K562 (cell line): Measurements from ENCODE around the gene ZDHHC12. TPM values are rescaled to one million over a fixed set of nuclear protein-coding genes. Genes with fewer than 3 reads are reported as not detected.

ENCODE experiments used
- BRD9 ChIP-seq: fragments of 450-650 bp; IDR thresholded peaks from 2 replicates; pipeline ENCODE4 v1.6.1; 2018; ENCODE audit warnings: low read depth; ENCODE audit not compliant: partially characterized antibody
- CHD4 ChIP-seq: fragments of 200-600 bp; sonication (generic); IDR thresholded peaks from 3 replicates; pipeline ENCODE4 v1.6.1; 2012; ENCODE audit warnings: low read depth, mild to moderate bottlenecking, mixed read lengths, low read length, inconsistent platforms; ENCODE audit not compliant: insufficient read depth, insufficient replicate concordance, poor library complexity, severe bottlenecking
- CREBBP ChIP-seq: IDR thresholded peaks from one replicate; pipeline ENCODE4 v1.6.1; 2012; ENCODE audit warnings: low read depth, mild to moderate bottlenecking, control low read depth, inconsistent platforms, low read length
- E2F3 ChIP-seq: fragments of 250-450 bp; sonication (Bioruptor Pico); IDR thresholded peaks from 2 replicates; pipeline ENCODE4 v1.4.0; 2020; ENCODE audit warnings: mild to moderate bottlenecking
- FUS ChIP-seq: fragments of 200-400 bp; formaldehyde crosslinking; optimal IDR thresholded peaks from 2 replicates; pipeline ENCODE3; 2017; ENCODE audit warnings: low read depth, low read length
- HDAC8 ChIP-seq: fragments of 450-650 bp; IDR thresholded peaks from 2 replicates; pipeline ENCODE4 v1.6.1; 2016; ENCODE audit warnings: mild to moderate bottlenecking, missing genetic modification characterization, moderate library complexity, missing compliant biosample characterization
- NBN ChIP-seq: fragments of 450-650 bp; IDR thresholded peaks from 2 replicates; pipeline ENCODE4 v1.6.1; 2016; ENCODE audit warnings: low read depth, mild to moderate bottlenecking
- NR1H2 ChIP-seq: sonication (generic); formaldehyde crosslinking; IDR thresholded peaks from 2 replicates; pipeline ENCODE4 v1.4.0; 2020; ENCODE audit warnings: mild to moderate bottlenecking, missing genetic modification reagents
- POLR2AphosphoS5 ChIP-seq: IDR thresholded peaks from 2 replicates; pipeline ENCODE4 v1.6.1; 2011; ENCODE audit warnings: mild to moderate bottlenecking, low read depth, low read length, moderate library complexity; ENCODE audit not compliant: control insufficient read depth, insufficient read depth
- PRPF4 ChIP-seq: fragments of 200-400 bp; formaldehyde crosslinking; IDR thresholded peaks from one replicate; pipeline ENCODE4 v1.6.1; 2017; ENCODE audit warnings: low read length, low read depth, mild to moderate bottlenecking; ENCODE audit not compliant: insufficient read depth, poor library complexity, severe bottlenecking
- SAFB ChIP-seq: fragments of 200-400 bp; formaldehyde crosslinking; IDR thresholded peaks from 2 replicates; pipeline ENCODE4 v1.6.1; 2017; ENCODE audit warnings: low read depth, low read length, borderline replicate concordance
- SAP30 ChIP-seq: fragments of 200-600 bp; sonication (generic); IDR thresholded peaks from 2 replicates; pipeline ENCODE4 v1.6.1; 2012; ENCODE audit warnings: borderline replicate concordance, low read depth, mild to moderate bottlenecking, moderate library complexity, low read length, control low read depth, inconsistent platforms; ENCODE audit not compliant: insufficient read depth, poor library complexity, severe bottlenecking
- ZC3H8 ChIP-seq: fragments of 450-650 bp; IDR thresholded peaks from 2 replicates; pipeline ENCODE4 v1.6.1; 2017
- ZNF507 ChIP-seq: conservative IDR thresholded peaks from 2 replicates; pipeline ENCODE4 v1.6.1; 2017; ENCODE audit warnings: missing genetic modification characterization, missing compliant biosample characterization
- ZNF695 ChIP-seq: fragments of 450-650 bp; formaldehyde crosslinking; IDR thresholded peaks from 2 replicates; pipeline ENCODE4 v1.4.0; 2020; ENCODE audit warnings: mild to moderate bottlenecking, moderate library complexity
- ZNF77 ChIP-seq: fragments of 250-450 bp; sonication (Bioruptor Pico); IDR thresholded peaks from 2 replicates; pipeline ENCODE4 v1.5.0; 2020
- polyA plus RNA-seq, 8 experiments: library from polyadenylated mRNA; depleted of rRNA in 4 of 8; stranded (reverse) in 5 of 8; unstranded in 3 of 8; fragments of >200 nt; fragmentation: Nextera tagmentation in 2 of 8; fragmentation: Illumina TruSeq in 1 of 8; extraction: Ambion mirVana in 2 of 8; extraction: Trizol in 1 of 8; gene quantifications; 2 replicates each; pipeline versions ENCODE4 v1.2.1 to v1.2.3, GENCODE V29; 2011 to 2014; ENCODE audit warnings: inconsistent platforms in 1 of 8, missing spikeins in 1 of 8
- total RNA-seq, 7 experiments: library from RNA; depleted of rRNA in 6 of 7; stranded (reverse); fragments of >200 nt in 6 of 7; fragmentation: Illumina TruSeq in 2 of 7; extraction: Trizol in 2 of 7; gene quantifications; 2 replicates each; pipeline versions ENCODE4 v1.2.1 to v1.2.3, GENCODE V29; 2011 to 2021; ENCODE audit warnings: low replicate concordance in 1 of 7
- TF ChIP-seq, protein P1 (sequence below), 2 experiments: fragments of 200-800 bp in 1 of 2; sonication (Bioruptor generic) in 1 of 2; sonication (generic) in 1 of 2; formaldehyde crosslinking in 1 of 2; IDR thresholded peaks in 1 of 2; conservative IDR thresholded peaks in 1 of 2; 2 replicates each; pipeline versions ENCODE4 v1.5.0 to v1.6.1; 2016 to 2020; ENCODE audit warnings: missing compliant biosample characterization in 1 of 2, missing genetic modification characterization in 1 of 2, missing genetic modification reagents in 1 of 2
- TF ChIP-seq, protein P2 (sequence below): fragments of 450-650 bp; IDR thresholded peaks from 2 replicates; pipeline ENCODE4 v1.7.0; 2016; ENCODE audit warnings: borderline replicate concordance
- TF ChIP-seq, protein P3 (sequence below), 2 experiments: IDR thresholded peaks; 2 replicates each; pipeline ENCODE4 v1.6.1; 2011; ENCODE audit warnings: borderline replicate concordance in 1 of 2, control low read depth in 1 of 2, low read depth in 1 of 2, low read length in 1 of 2, mild to moderate bottlenecking in 1 of 2, mixed read lengths in 1 of 2, moderate library complexity in 1 of 2; ENCODE audit not compliant: insufficient read depth in 1 of 2, insufficient read length in 1 of 2, poor library complexity in 1 of 2, severe bottlenecking in 1 of 2; ENCODE audit errors: extremely low read depth in 1 of 2
- TF ChIP-seq, protein P4 (sequence below): IDR thresholded peaks from 2 replicates; pipeline ENCODE4 v1.6.1; 2012; ENCODE audit warnings: low read depth, low read length, improper control_type of control experiment, borderline replicate concordance

Gene ZDHHC12
- total and polyA plus RNA-seq, 9 of the 15 experiments (the other 6 are each of a cell fraction or from before 2014, with no cell fraction given): 0.21 to 38.0 (median 13.8) TPM

DNA sequence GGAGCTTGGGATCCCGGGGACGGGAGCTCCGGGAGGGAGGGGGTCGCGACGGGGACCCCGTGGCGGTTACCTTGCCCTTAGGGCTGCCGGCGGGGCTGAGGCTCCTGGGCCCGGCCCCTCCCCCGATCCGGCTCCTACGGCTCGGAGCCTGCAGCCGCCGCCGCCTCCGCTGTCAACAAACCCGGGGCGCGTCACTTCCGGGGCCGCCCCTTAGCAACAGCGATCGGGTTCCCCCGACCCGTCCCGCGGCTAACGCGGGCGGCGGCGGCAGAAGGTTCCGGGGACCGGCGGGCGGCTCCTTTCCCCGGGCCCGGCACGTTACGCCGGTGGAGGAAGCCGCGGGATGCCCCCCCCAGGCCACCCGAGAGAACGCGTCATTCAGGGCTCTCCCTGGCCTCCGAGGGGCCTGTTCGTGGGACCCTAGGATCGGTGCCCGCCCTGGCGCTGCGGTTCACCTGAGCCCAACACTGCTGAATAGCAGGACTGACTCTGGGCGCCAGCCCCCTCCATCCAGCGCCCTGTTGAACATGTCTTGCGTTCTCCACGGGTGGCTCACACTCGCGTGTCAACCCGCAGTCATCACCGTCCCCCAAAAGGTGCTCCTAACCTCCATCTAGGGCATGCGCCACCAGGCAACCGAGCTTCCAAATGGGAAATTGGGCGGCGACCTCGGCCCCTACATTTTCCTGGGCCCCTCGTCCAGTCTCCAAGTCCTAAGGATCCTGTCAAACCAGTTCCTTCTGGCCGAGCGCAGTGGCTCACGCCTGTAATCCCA lies 48.0 kb upstream of the ZDHHC12 start, which contains the start of gene ZER1 (continued):
- TF ChIP-seq, protein P1, sequence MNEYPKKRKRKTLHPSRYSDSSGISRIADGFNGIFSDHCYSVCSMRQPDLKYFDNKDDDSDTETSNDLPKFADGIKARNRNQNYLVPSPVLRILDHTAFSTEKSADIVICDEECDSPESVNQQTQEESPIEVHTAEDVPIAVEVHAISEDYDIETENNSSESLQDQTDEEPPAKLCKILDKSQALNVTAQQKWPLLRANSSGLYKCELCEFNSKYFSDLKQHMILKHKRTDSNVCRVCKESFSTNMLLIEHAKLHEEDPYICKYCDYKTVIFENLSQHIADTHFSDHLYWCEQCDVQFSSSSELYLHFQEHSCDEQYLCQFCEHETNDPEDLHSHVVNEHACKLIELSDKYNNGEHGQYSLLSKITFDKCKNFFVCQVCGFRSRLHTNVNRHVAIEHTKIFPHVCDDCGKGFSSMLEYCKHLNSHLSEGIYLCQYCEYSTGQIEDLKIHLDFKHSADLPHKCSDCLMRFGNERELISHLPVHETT (CRISPR knock-in tag; conservative IDR thresholded peaks at IDR 0.05 in 1 of 2, IDR thresholded peaks at IDR 0.05 in 1 of 2): peak in 1 of 2 experiments; percentile 99; a peak in 2 of 4 replicates
- TF ChIP-seq POLR2AphosphoS5 (peak; percentile 65), ZNF695 (CRISPR knock-in tag) (no peak), ZC3H8 (no peak), E2F3 (CRISPR knock-in tag) (no peak), HDAC8 (tag) (peak; percentile 69; the same call in 1 of the 2 replicates), SAP30 (peak; percentile 59), ZNF507 (tag) (no peak), FUS (peak; percentile 86), NR1H2 (peak; percentile 80; the same call in 1 of the 2 replicates), CREBBP (no peak), BRD9 (no peak), PRPF4 (peak; percentile 61), ZNF77 (CRISPR knock-in tag) (no peak), NBN (no peak), SAFB (peak; percentile 91), CHD4 (no peak)
- TF ChIP-seq, protein P2, sequence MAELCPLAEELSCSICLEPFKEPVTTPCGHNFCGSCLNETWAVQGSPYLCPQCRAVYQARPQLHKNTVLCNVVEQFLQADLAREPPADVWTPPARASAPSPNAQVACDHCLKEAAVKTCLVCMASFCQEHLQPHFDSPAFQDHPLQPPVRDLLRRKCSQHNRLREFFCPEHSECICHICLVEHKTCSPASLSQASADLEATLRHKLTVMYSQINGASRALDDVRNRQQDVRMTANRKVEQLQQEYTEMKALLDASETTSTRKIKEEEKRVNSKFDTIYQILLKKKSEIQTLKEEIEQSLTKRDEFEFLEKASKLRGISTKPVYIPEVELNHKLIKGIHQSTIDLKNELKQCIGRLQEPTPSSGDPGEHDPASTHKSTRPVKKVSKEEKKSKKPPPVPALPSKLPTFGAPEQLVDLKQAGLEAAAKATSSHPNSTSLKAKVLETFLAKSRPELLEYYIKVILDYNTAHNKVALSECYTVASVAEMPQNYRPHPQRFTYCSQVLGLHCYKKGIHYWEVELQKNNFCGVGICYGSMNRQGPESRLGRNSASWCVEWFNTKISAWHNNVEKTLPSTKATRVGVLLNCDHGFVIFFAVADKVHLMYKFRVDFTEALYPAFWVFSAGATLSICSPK: no peak
- TF ChIP-seq, protein P3, sequence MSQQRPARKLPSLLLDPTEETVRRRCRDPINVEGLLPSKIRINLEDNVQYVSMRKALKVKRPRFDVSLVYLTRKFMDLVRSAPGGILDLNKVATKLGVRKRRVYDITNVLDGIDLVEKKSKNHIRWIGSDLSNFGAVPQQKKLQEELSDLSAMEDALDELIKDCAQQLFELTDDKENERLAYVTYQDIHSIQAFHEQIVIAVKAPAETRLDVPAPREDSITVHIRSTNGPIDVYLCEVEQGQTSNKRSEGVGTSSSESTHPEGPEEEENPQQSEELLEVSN (IDR thresholded peaks at IDR 0.05; ENCODE audit: borderline replicate concordance in 1 of 2, extremely low read depth in 1 of 2, insufficient read depth in 1 of 2, insufficient read length in 1 of 2, low read depth in 1 of 2, low read length in 1 of 2, poor library complexity in 1 of 2, severe bottlenecking in 1 of 2): peak in 1 of 2 experiments; percentile 79
- TF ChIP-seq, protein P4, sequence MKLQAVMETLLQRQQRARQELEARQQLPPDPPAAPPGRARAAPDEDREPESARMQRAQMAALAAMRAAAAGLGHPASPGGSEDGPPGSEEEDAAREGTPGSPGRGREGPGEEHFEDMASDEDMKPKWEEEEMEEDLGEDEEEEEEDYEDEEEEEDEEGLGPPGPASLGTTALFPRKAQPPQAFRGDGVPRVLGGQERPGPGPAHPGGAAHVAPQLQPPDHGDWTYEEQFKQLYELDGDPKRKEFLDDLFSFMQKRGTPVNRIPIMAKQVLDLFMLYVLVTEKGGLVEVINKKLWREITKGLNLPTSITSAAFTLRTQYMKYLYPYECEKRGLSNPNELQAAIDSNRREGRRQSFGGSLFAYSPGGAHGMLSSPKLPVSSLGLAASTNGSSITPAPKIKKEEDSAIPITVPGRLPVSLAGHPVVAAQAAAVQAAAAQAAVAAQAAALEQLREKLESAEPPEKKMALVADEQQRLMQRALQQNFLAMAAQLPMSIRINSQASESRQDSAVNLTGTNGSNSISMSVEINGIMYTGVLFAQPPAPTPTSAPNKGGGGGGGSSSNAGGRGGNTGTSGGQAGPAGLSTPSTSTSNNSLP: no peak
